Activated CD4-positive, alpha-beta T cell treated with anti-CD3 and anti-CD28 coated beads, Interleukin-2, amount 50 U/mL, for 48 hours (primary cell): ENCODE measurements around the gene CARD16.
"Not testable (repeated sequence)": the region's sequence is repeated elsewhere in the genome, so short reads cannot be mapped to it uniquely, and the experiment has no call there.

Experiments
- DNase-seq, 2 experiments: peaks; one replicate each; pipeline ENCODE4 v3.0.0-alpha.2; 2020

Gene CARD16

GRCh38 chr11:105046898-105047579, 1.9 kb upstream of the CARD16 start:
- DNase-seq = no peak

GRCh38 chr11:105045676-105046296, 651 bp upstream of the CARD16 start:
- no peak for DNase-seq

- DNase-seq = no peak
Observed at GRCh38 chr11:105042178-105042577, 3.0 kb downstream of the CARD16 start.

- no peak for DNase-seq
Observed at GRCh38 chr11:105040703-105041102, 4.4 kb downstream of the CARD16 start.

- peak in 1 of 2 experiments; percentile 34 for DNase-seq
Observed at GRCh38 chr11:105034813-105035620, 10.1 kb downstream of the CARD16 start, which contains the start of gene CASP1. TSS of gene CASP1 (minus strand) at chr11:105035144. CDS start at chr11:105035113, 31 bp downstream.

GRCh38 chr11:105034388-105034787, 10.7 kb downstream of the CARD16 start:
- DNase-seq = not testable (repeated sequence)

- DNase-seq = no peak
Observed at GRCh38 chr11:105033781-105034180, 11.4 kb downstream of the CARD16 start.

- no peak for DNase-seq
Observed at GRCh38 chr11:105033343-105033742, 11.8 kb downstream of the CARD16 start.

- DNase-seq = no peak
Observed at GRCh38 chr11:105032495-105032894, 12.6 kb downstream of the CARD16 start.

- DNase-seq = no peak
Observed at GRCh38 chr11:105027678-105028077, 17.5 kb downstream of the CARD16 start.

- DNase-seq = no peak
Observed at GRCh38 chr11:105024394-105024793, 20.7 kb downstream of the CARD16 start.

GRCh38 chr11:105023003-105023402, 22.1 kb downstream of the CARD16 start, which contains the start of gene CASP5:
TSS of gene CASP5 (minus strand) at chr11:105023168. CDS start at chr11:105023136, 32 bp downstream.
- DNase-seq = no peak

- DNase-seq = no peak
Observed at GRCh38 chr11:105022527-105022926, 22.6 kb downstream of the CARD16 start.

GRCh38 chr11:105007463-105007862, 37.7 kb downstream of the CARD16 start:
- DNase-seq = no peak

GRCh38 chr11:105005451-105005845, 39.7 kb downstream of the CARD16 start:
- DNase-seq = no peak

- no peak for DNase-seq
Observed at GRCh38 chr11:105004021-105004420, 41.1 kb downstream of the CARD16 start.

GRCh38 chr11:105003151-105003550, 42.0 kb downstream of the CARD16 start:
- no peak for DNase-seq

- peak; percentile 50 to 67 for DNase-seq
Observed at GRCh38 chr11:105000797-105001196, 44.3 kb downstream of the CARD16 start.

GRCh38 chr11:105000167-105000566, 45.0 kb downstream of the CARD16 start:
- peak in 1 of 2 experiments; percentile 8 for DNase-seq

GRCh38 chr11:104999721-105000120, 45.4 kb downstream of the CARD16 start:
- DNase-seq = no peak

GRCh38 chr11:104997288-104997687, 47.8 kb downstream of the CARD16 start:
- no peak for DNase-seq

GRCh38 chr11:104995001-104995408, 50.1 kb downstream of the CARD16 start:
- no peak for DNase-seq

GRCh38 chr11:104992781-104993180, 52.4 kb downstream of the CARD16 start:
- no peak for DNase-seq

- no peak for DNase-seq
Observed at GRCh38 chr11:104991994-104992393, 53.1 kb downstream of the CARD16 start.
